HG02759 (cell line): ENCODE measurements around the gene CACNA2D4.

Experiments
- ATAC-seq: cut with Tn5 transposase; IDR thresholded peaks from one replicate; pipeline ENCODE4 v1.9.1; 2021; ENCODE audit warnings: mild to moderate bottlenecking, moderate library complexity; ENCODE audit not compliant: unreplicated experiment

CACNA2D4 gene

GRCh38 chr12:1896964-1897363 lies 21.5 kb downstream of the CACNA2D4 start:
- ATAC-seq, result no peak

GRCh38 chr12:1890810-1891209 lies 27.6 kb downstream of the CACNA2D4 start:
- ATAC-seq, result no peak

GRCh38 chr12:1890119-1890703 lies 28.2 kb downstream of the CACNA2D4 start:
- no peak for ATAC-seq

- no peak for ATAC-seq
Measured at GRCh38 chr12:1888923-1889322, 29.5 kb downstream of the CACNA2D4 start.

GRCh38 chr12:1886396-1887008 lies 31.9 kb downstream of the CACNA2D4 start:
- ATAC-seq, result no peak

- no peak for ATAC-seq
Measured at GRCh38 chr12:1885599-1886245, 32.7 kb downstream of the CACNA2D4 start.

- ATAC-seq, result no peak
Measured at GRCh38 chr12:1885082-1885596, 33.3 kb downstream of the CACNA2D4 start.

- ATAC-seq, result no peak
Measured at GRCh38 chr12:1884651-1885050, 33.8 kb downstream of the CACNA2D4 start.

- no peak for ATAC-seq
Measured at GRCh38 chr12:1883513-1883912, 34.9 kb downstream of the CACNA2D4 start.

- no peak for ATAC-seq
Measured at GRCh38 chr12:1882850-1883470, 35.5 kb downstream of the CACNA2D4 start.

GRCh38 chr12:1882405-1882804 lies 36.0 kb downstream of the CACNA2D4 start:
- no peak for ATAC-seq

GRCh38 chr12:1881936-1882335 lies 36.5 kb downstream of the CACNA2D4 start:
- ATAC-seq, result no peak

GRCh38 chr12:1881301-1881700 lies 37.2 kb downstream of the CACNA2D4 start:
- no peak for ATAC-seq

GRCh38 chr12:1880876-1881275 lies 37.6 kb downstream of the CACNA2D4 start:
- no peak for ATAC-seq

GRCh38 chr12:1880153-1880845 lies 38.2 kb downstream of the CACNA2D4 start:
- no peak for ATAC-seq

- ATAC-seq, result no peak
Measured at GRCh38 chr12:1879633-1880032, 38.8 kb downstream of the CACNA2D4 start.

GRCh38 chr12:1878695-1879094 lies 39.8 kb downstream of the CACNA2D4 start:
- no peak for ATAC-seq

GRCh38 chr12:1878214-1878613 lies 40.2 kb downstream of the CACNA2D4 start:
- no peak for ATAC-seq

GRCh38 chr12:1877169-1877878 lies 41.1 kb downstream of the CACNA2D4 start:
- no peak for ATAC-seq

- no peak for ATAC-seq
Measured at GRCh38 chr12:1876086-1876485, 42.4 kb downstream of the CACNA2D4 start.

GRCh38 chr12:1875608-1876007 lies 42.8 kb downstream of the CACNA2D4 start:
- ATAC-seq, result no peak
